Endothelial cell of umbilical vein (primary cell): ENCODE data around the gene ZBTB17. TPM values are rescaled to one million over a fixed set of nuclear protein-coding genes. Genes with fewer than 3 reads are reported as not detected.

Experiments
- BruUV-seq: library from RNA; stranded (reverse); fragments of 400-500 nt; replicated peaks from 2 replicates; lab custom pipeline; 2021; lab: Mats Ljungman, UMichigan
- CTCF ChIA-PET: fragments of 300-600, 350-600 bp; sonication (Branson Sonifier 250); formaldehyde crosslinking; loops from one replicate; lab custom pipeline; 2021; ENCODE audit warnings: antibody characterized with exemption, inconsistent platforms; lab: Charles Lee
- POLR2A ChIA-PET: fragments of 300-600, 350-600 bp; sonication (Branson Sonifier 250); formaldehyde crosslinking; loops from one replicate; lab custom pipeline; 2021; ENCODE audit warnings: antibody characterized with exemption, inconsistent platforms; lab: Charles Lee
- DNase-seq: peaks from one replicate; pipeline ENCODE4 v3.0.0-alpha.2; 2011; ENCODE audit warnings: low read depth, low spot score
- FAIRE-seq: peaks from 2 replicates; lab custom pipeline; 2011; peaks lifted over from hg19 to GRCh38; lab: Jason Lieb, UNC
- H2AFZ ChIP-seq: 2 replicates; pipeline ENCODE4 v1.6.0; 2012; ENCODE audit warnings: low read depth, low read length, control low read depth, inconsistent platforms
- H3K27ac ChIP-seq: 2 replicates; pipeline ENCODE4 v1.5.1; 2011; ENCODE audit warnings: low read depth, mild to moderate bottlenecking, control low read depth, low read length, moderate library complexity; ENCODE audit not compliant: insufficient read depth
- H3K27me3 ChIP-seq, 2 experiments: 2 replicates each; pipeline versions ENCODE4 v1.6.0 to v1.6.1; 2011; ENCODE audit warnings: low read length in 2 of 2, mixed read lengths in 1 of 2; ENCODE audit not compliant: control insufficient read depth in 2 of 2, insufficient read depth in 2 of 2
- H3K36me3 ChIP-seq, 2 experiments: 2 replicates in 1 of 2; 3 replicates in 1 of 2; pipeline ENCODE4 v1.5.1; 2011; ENCODE audit warnings: low read length in 2 of 2, mild to moderate bottlenecking in 1 of 2, moderate library complexity in 1 of 2; ENCODE audit not compliant: control insufficient read depth in 2 of 2, insufficient read depth in 2 of 2; ENCODE audit errors: extremely low read depth in 1 of 2
- H3K4me1 ChIP-seq: 3 replicates; pipeline ENCODE4 v1.5.1; 2011; ENCODE audit warnings: mild to moderate bottlenecking, low read length; ENCODE audit not compliant: control insufficient read depth, insufficient read depth; ENCODE audit errors: extremely low read depth
- H3K4me2 ChIP-seq: 2 replicates; pipeline ENCODE4 v1.6.1; 2011; ENCODE audit warnings: low read length, control low read depth, mixed read lengths; ENCODE audit not compliant: insufficient read depth
- H3K4me3 ChIP-seq, 3 experiments: fragments of 200-600 bp in 1 of 3; sonication (generic), shearing (Covaris generic) in 1 of 3; replicated peaks in 1 of 3; 2 replicates each; pipeline ENCODE4 v1.5.1; 2011 to 2016; ENCODE audit warnings: control low read depth in 3 of 3, low read length in 3 of 3, mild to moderate bottlenecking in 2 of 3, inconsistent platforms in 1 of 3, low read depth in 1 of 3, moderate library complexity in 1 of 3; ENCODE audit not compliant: insufficient read depth in 1 of 3
- H3K79me2 ChIP-seq: 2 replicates; pipeline ENCODE4 v1.6.0; 2012; ENCODE audit warnings: low read length, inconsistent platforms; ENCODE audit not compliant: control insufficient read depth, insufficient read depth
- H3K9ac ChIP-seq: replicated peaks from 2 replicates; pipeline ENCODE3; 2011; ENCODE audit warnings: low read length, control low read depth; ENCODE audit not compliant: insufficient read depth; ENCODE audit errors: extremely low read depth
- H3K9me1 ChIP-seq: replicated peaks from 3 replicates; pipeline ENCODE4 v1.6.0; 2011; ENCODE audit warnings: mild to moderate bottlenecking, low read length; ENCODE audit not compliant: control insufficient read depth, insufficient read depth; ENCODE audit errors: extremely low read depth
- H3K9me3 ChIP-seq: replicated peaks from 2 replicates; pipeline ENCODE4 v1.5.1; 2012; ENCODE audit warnings: low read length, inconsistent platforms; ENCODE audit not compliant: control insufficient read depth, insufficient read depth
- H4K20me1 ChIP-seq: replicated peaks from 2 replicates; pipeline ENCODE3; 2011; ENCODE audit warnings: mild to moderate bottlenecking, low read length; ENCODE audit not compliant: control insufficient read depth, insufficient read depth; ENCODE audit errors: extremely low read depth
- CTCF ChIP-seq, 2 donors: IDR thresholded peaks; 1 replicate in 1 of 2; 2 replicates in 1 of 2; pipeline ENCODE4 v1.5.1; 2011; ENCODE audit warnings: low read length in 2 of 2, mild to moderate bottlenecking in 2 of 2, moderate library complexity in 2 of 2, control low read depth in 1 of 2, inconsistent platforms in 1 of 2, low read depth in 1 of 2; ENCODE audit not compliant: insufficient read depth in 1 of 2; ENCODE audit errors: extremely low read depth in 1 of 2
- EZH2 ChIP-seq: IDR thresholded peaks from 2 replicates; pipeline ENCODE4 v1.6.1; 2012; ENCODE audit warnings: borderline replicate concordance, low read depth, mild to moderate bottlenecking, moderate library complexity, low read length, inconsistent platforms; ENCODE audit not compliant: severe bottlenecking
- FOS ChIP-seq: IDR thresholded peaks from 2 replicates; pipeline ENCODE4 v1.6.1; 2011; ENCODE audit warnings: mild to moderate bottlenecking, low read length, moderate library complexity, borderline replicate concordance; ENCODE audit not compliant: insufficient read depth
- GATA2 ChIP-seq: IDR thresholded peaks from 2 replicates; pipeline ENCODE4 v1.7.0; 2011; ENCODE audit warnings: low read depth, mild to moderate bottlenecking, moderate library complexity, mixed read lengths, low read length; ENCODE audit not compliant: insufficient read length, insufficient read depth
- JUN ChIP-seq: IDR thresholded peaks from 2 replicates; pipeline ENCODE4 v1.6.1; 2011; ENCODE audit warnings: borderline replicate concordance, low read depth; ENCODE audit not compliant: insufficient read length, insufficient read depth
- MAX ChIP-seq: IDR thresholded peaks from 2 replicates; pipeline ENCODE4 v1.6.1; 2011; ENCODE audit not compliant: insufficient read depth, insufficient read length
- MYC ChIP-seq: IDR thresholded peaks from one replicate; pipeline ENCODE4 v1.6.1; 2011; ENCODE audit warnings: mild to moderate bottlenecking, low read depth, low read length
- POLR2A ChIP-seq: IDR thresholded peaks from 2 replicates; pipeline ENCODE4 v1.6.1; 2012; ENCODE audit warnings: low read depth, mild to moderate bottlenecking, control low read depth, low read length
- POLR2AphosphoS5 ChIP-seq: IDR thresholded peaks from 2 replicates; pipeline ENCODE4 v1.6.1; 2012; ENCODE audit warnings: low read depth, mild to moderate bottlenecking, control low read depth, low read length, moderate library complexity; ENCODE audit not compliant: insufficient read depth
- dilution Hi-C: fragments of 300-500 bp; cut with MboI; formaldehyde crosslinking; loops from one replicate; pipeline ENCODE4 v1.15.0; 2019; ENCODE audit warnings: low sequenced_read_pairs; ENCODE audit not compliant: extremely low pct_ligation_motif_present
- intact Hi-C: fragments of 100-400 bp; cut with micrococcal nuclease; formaldehyde crosslinking; loops from one replicate; pipeline ENCODE4 v1.10.0; 2022
- polyA plus RNA-seq, 4 experiments: library from polyadenylated mRNA; depleted of rRNA in 3 of 4; stranded (reverse) in 3 of 4; unstranded in 1 of 4; fragments of >200 nt; gene quantifications; 2 replicates each; pipeline versions ENCODE4 v1.2.1 to v1.2.3, GENCODE V29; 2011 to 2012; ENCODE audit warnings: missing spikeins in 1 of 4
- total RNA-seq: library from RNA; stranded (reverse); gene quantifications from 2 replicates; pipeline ENCODE4 v1.2.3, GENCODE V29; 2021

ZBTB17 gene
- total and polyA plus RNA-seq, 2 donors (not counting 3 experiments of a cell fraction or from before 2014, with no cell fraction given): 43.9 to 72.7 TPM

- no peak overlapping the region for H2AFZ ChIP-seq
- dilution Hi-C loops (no loop called here), intact Hi-C loops (no loop called here)
- H3K9me1 ChIP-seq: no peaks in the 10 kb centered on the region
- TF ChIP-seq MYC (no peak), GATA2 (no peak), CTCF (IDR thresholded peaks at IDR 0.05; ENCODE audit: extremely low read depth in 1 of 2, insufficient read depth in 1 of 2, low read depth in 1 of 2, low read length in 2 of 2) (no peak), POLR2A (no peak)
- H3K27me3 ChIP-seq: no peaks in the 10 kb centered on the region
- CTCF ChIA-PET: interaction anchor here (1.6 to 2.2 kb wide), 3 partner anchors 9 to 125 kb away, joined by 6 to 7 read pairs (median 6); no protein-coding TSS in a partner anchor
- no peak overlapping the region for H3K4me2 ChIP-seq
- H4K20me1 ChIP-seq: no peaks in the 10 kb centered on the region
- H3K79me2 ChIP-seq: peaks cover 21% of the 10 kb centered on the region
- H3K4me1 ChIP-seq: no peaks in the 10 kb centered on the region
- H3K4me3 ChIP-seq: no peak overlapping the region
- H3K27ac ChIP-seq: no peak overlapping the region
- no peak overlapping the region for H3K9ac ChIP-seq
- no peak for FAIRE-seq
- H3K36me3 ChIP-seq: peaks cover 0 to 9% of the 10 kb centered on the region in 2 experiments
- no TSS peak for BruUV-seq
- POLR2A ChIA-PET: interaction anchor here (0.8 kb wide), 1 partner anchor 9 kb away, joined by 3 read pairs; no protein-coding TSS in a partner anchor
- DNase-seq: no peak
- no peaks in the 10 kb centered on the region for H3K9me3 ChIP-seq
Observed at GRCh38 chr1:15916417-15916816, 59.5 kb downstream of the ZBTB17 start.

- no peak overlapping the region for H3K9ac ChIP-seq
Observed at GRCh38 chr1:15915991-15916390, 59.9 kb downstream of the ZBTB17 start.

More at GRCh38 chr1:15915991-15916390, 59.9 kb downstream of the ZBTB17 start:
- no peak for FAIRE-seq
- BruUV-seq: no TSS peak
- H3K4me3 ChIP-seq: no peak overlapping the region
- peaks cover 21% of the 10 kb centered on the region for H3K79me2 ChIP-seq
- no peak overlapping the region for H2AFZ ChIP-seq
- no peaks in the 10 kb centered on the region for H3K9me3 ChIP-seq
- no peak for DNase-seq
- POLR2A ChIA-PET: no interaction called here
- H3K9me1 ChIP-seq: no peaks in the 10 kb centered on the region
- no peaks in the 10 kb centered on the region for H3K27me3 ChIP-seq
- no peak for TF ChIP-seq FOS
- no peak for TF ChIP-seq MYC
- TF ChIP-seq JUN: no peak
- no peak for TF ChIP-seq EZH2
- no peak for TF ChIP-seq POLR2AphosphoS5
- no peak for TF ChIP-seq POLR2A
- no peak for TF ChIP-seq MAX
- no peak for TF ChIP-seq CTCF (IDR thresholded peaks at IDR 0.05; ENCODE audit: extremely low read depth in 1 of 2, insufficient read depth in 1 of 2, low read depth in 1 of 2, low read length in 2 of 2)
- TF ChIP-seq GATA2: no peak
- H3K36me3 ChIP-seq: peaks cover 3 to 9% of the 10 kb centered on the region in 2 experiments
- no peak overlapping the region for H3K27ac ChIP-seq
- intact Hi-C loops: no loop called here
- H4K20me1 ChIP-seq: no peaks in the 10 kb centered on the region
- CTCF ChIA-PET: interaction anchor here (1.6 to 2.2 kb wide), 2 partner anchors 9 to 100 kb away, joined by 6 to 7 read pairs; no protein-coding TSS in a partner anchor
- H3K4me2 ChIP-seq: no peak overlapping the region
- dilution Hi-C loops: no loop called here
- no peaks in the 10 kb centered on the region for H3K4me1 ChIP-seq
